Measurements from ENCODE around the gene HES5. TPM values are rescaled to one million over a fixed set of nuclear protein-coding genes. Genes with fewer than 3 reads are reported as not detected.

Gene HES5
- total and polyA plus RNA-seq, 2 donors (not counting 3 experiments of a cell fraction or from before 2014, with no cell fraction given), result 0.07 TPM; not detected in 1

- TF ChIP-seq GATA2 (IDR thresholded peaks at IDR 0.05; ENCODE audit: insufficient read depth, insufficient read length, low read depth, low read length) (no peak), EZH2 (IDR thresholded peaks at IDR 0.05; ENCODE audit: borderline replicate concordance, low read depth, low read length, severe bottlenecking) (no peak), MYC (IDR thresholded peaks at IDR 0.05; ENCODE audit: low read depth, low read length) (no peak), FOS (IDR thresholded peaks at IDR 0.05; ENCODE audit: borderline replicate concordance, insufficient read depth, low read length) (no peak), POLR2A (IDR thresholded peaks at IDR 0.05; ENCODE audit: low read depth, low read length) (no peak), JUN (IDR thresholded peaks at IDR 0.05; ENCODE audit: borderline replicate concordance, insufficient read depth, insufficient read length, low read depth) (no peak), POLR2AphosphoS5 (IDR thresholded peaks at IDR 0.05; ENCODE audit: insufficient read depth, low read depth, low read length) (no peak)
- TF ChIP-seq, protein P1, sequence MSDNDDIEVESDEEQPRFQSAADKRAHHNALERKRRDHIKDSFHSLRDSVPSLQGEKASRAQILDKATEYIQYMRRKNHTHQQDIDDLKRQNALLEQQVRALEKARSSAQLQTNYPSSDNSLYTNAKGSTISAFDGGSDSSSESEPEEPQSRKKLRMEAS (IDR thresholded peaks at IDR 0.05; ENCODE audit: insufficient read depth, insufficient read length), result no peak
- TF ChIP-seq, protein P2, sequence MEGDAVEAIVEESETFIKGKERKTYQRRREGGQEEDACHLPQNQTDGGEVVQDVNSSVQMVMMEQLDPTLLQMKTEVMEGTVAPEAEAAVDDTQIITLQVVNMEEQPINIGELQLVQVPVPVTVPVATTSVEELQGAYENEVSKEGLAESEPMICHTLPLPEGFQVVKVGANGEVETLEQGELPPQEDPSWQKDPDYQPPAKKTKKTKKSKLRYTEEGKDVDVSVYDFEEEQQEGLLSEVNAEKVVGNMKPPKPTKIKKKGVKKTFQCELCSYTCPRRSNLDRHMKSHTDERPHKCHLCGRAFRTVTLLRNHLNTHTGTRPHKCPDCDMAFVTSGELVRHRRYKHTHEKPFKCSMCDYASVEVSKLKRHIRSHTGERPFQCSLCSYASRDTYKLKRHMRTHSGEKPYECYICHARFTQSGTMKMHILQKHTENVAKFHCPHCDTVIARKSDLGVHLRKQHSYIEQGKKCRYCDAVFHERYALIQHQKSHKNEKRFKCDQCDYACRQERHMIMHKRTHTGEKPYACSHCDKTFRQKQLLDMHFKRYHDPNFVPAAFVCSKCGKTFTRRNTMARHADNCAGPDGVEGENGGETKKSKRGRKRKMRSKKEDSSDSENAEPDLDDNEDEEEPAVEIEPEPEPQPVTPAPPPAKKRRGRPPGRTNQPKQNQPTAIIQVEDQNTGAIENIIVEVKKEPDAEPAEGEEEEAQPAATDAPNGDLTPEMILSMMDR (IDR thresholded peaks at IDR 0.05; ENCODE audit: extremely low read depth in 1 of 2, insufficient read depth in 1 of 2, low read depth in 1 of 2, low read length in 2 of 2), result no peak
- Histone ChIP-seq H3K9me1 (replicated peaks; ENCODE audit: control insufficient read depth, extremely low read depth, insufficient read depth, low read length) (no peaks in the 10 kb centered on the region), H3K27ac (ENCODE audit: insufficient read depth, low read depth, low read length) (no peak overlapping the region), H3K4me2 (ENCODE audit: insufficient read depth, low read length) (no peak overlapping the region), H3K79me2 (ENCODE audit: control insufficient read depth, insufficient read depth, low read length) (no peaks in the 10 kb centered on the region), H2AFZ (ENCODE audit: low read depth, low read length) (no peak overlapping the region), H3K27me3 (ENCODE audit: control insufficient read depth in 2 of 2, insufficient read depth in 2 of 2, low read length in 2 of 2) (peaks cover 5 to 13% of the 10 kb centered on the region in 2 experiments), H3K36me3 (ENCODE audit: control insufficient read depth in 2 of 2, extremely low read depth in 1 of 2, insufficient read depth in 2 of 2, low read length in 2 of 2) (no peaks in the 10 kb centered on the region), H3K4me3 (replicated peaks in 1 of 3; ENCODE audit: insufficient read depth in 1 of 3, low read depth in 1 of 3, low read length in 3 of 3) (no peak overlapping the region), H3K4me1 (ENCODE audit: control insufficient read depth, extremely low read depth, insufficient read depth, low read length) (no peaks in the 10 kb centered on the region), H3K9ac (replicated peaks; ENCODE audit: extremely low read depth, insufficient read depth, low read length) (no peak overlapping the region), H4K20me1 (replicated peaks; ENCODE audit: control insufficient read depth, extremely low read depth, insufficient read depth, low read length) (no peaks in the 10 kb centered on the region), H3K9me3 (replicated peaks; ENCODE audit: control insufficient read depth, insufficient read depth, low read length) (no peaks in the 10 kb centered on the region)
- dilution Hi-C loops (cut with MboI; ENCODE audit: extremely low pct_ligation_motif_present, low sequenced_read_pairs) (no loop called here), intact Hi-C loops (cut with micrococcal nuclease) (no loop called here)
- no peak for FAIRE-seq
- BruUV-seq (replicated peaks), result no TSS peak
- ChIA-PET POLR2A (no interaction called here), CTCF (no interaction called here)
- no peak for DNase-seq (ENCODE audit: low read depth, low spot score)
Measured at GRCh38 chr1:2535455-2535854, 5.4 kb upstream of the HES5 start.

Data from endothelial cell of umbilical vein (primary cell).